Measurements from ENCODE around the gene ARID3A.

Gene ARID3A

GRCh38 chr19:926323-926588, 421 bp downstream of the ARID3A start:
- Histone ChIP-seq H3K36me3 (replicated peaks; ENCODE audit: insufficient read depth, low read length) (no peaks in the 10 kb centered on the region), H3K27ac (ENCODE audit: low read length) (peak overlapping the region; percentile 16; the same call in 1 of the 2 replicates), H3K79me2 (ENCODE audit: low read length) (peaks cover 29% of the 10 kb centered on the region), H3K4me1 (ENCODE audit: low read length) (peaks cover 5% of the 10 kb centered on the region), H3K9me3 (replicated peaks; ENCODE audit: insufficient read depth, low read length) (no peaks in the 10 kb centered on the region), H3K4me3 (ENCODE audit: low read length) (peak overlapping the region; percentile 85), H3K27me3 (replicated peaks; ENCODE audit: insufficient read depth, low read length) (peaks cover 1% of the 10 kb centered on the region), H2AFZ (ENCODE audit: low read length) (peak overlapping the region; percentile 57), H3K9me2 (replicated peaks; ENCODE audit: insufficient read depth, low read length) (no peaks in the 10 kb centered on the region), H4K20me1 (ENCODE audit: insufficient read depth, low read length) (no peaks in the 10 kb centered on the region), H3K9ac (ENCODE audit: low read length) (peak overlapping the region; percentile 84), H3F3A (ENCODE audit: insufficient read depth, low read length) (peaks cover 18% of the 10 kb centered on the region; the same call in 1 of the 2 replicates), H3K4me2 (ENCODE audit: low read depth, low read length) (peak overlapping the region; percentile 84)
- no peak for TF ChIP-seq EZH2 (optimal IDR thresholded peaks at IDR 0.05; ENCODE audit: low read depth, low read length)
- no peak for TF ChIP-seq EZH2phosphoT487 (IDR thresholded peaks at IDR 0.05; ENCODE audit: low read length)
- TF ChIP-seq CTCF (IDR thresholded peaks at IDR 0.05; ENCODE audit: low read length): no peak
- no peak for DNase-seq

- H3K9me2 ChIP-seq (replicated peaks; ENCODE audit: insufficient read depth, low read length): no peaks in the 10 kb centered on the region
- peak overlapping the region; percentile 85 for H3K4me3 ChIP-seq (ENCODE audit: low read length)
- H3K79me2 ChIP-seq (ENCODE audit: low read length): peaks cover 29% of the 10 kb centered on the region
- H3K27ac ChIP-seq (ENCODE audit: low read length): peak overlapping the region; percentile 16; the same call in 1 of the 2 replicates
- peaks cover 18% of the 10 kb centered on the region; the same call in 1 of the 2 replicates for H3F3A ChIP-seq (ENCODE audit: insufficient read depth, low read length)
- peaks cover 5% of the 10 kb centered on the region for H3K4me1 ChIP-seq (ENCODE audit: low read length)
- peak overlapping the region; percentile 84 for H3K4me2 ChIP-seq (ENCODE audit: low read depth, low read length)
- H3K9ac ChIP-seq (ENCODE audit: low read length): peak overlapping the region; percentile 84
- no peaks in the 10 kb centered on the region for H3K27me3 ChIP-seq (replicated peaks; ENCODE audit: insufficient read depth, low read length)
- H3K36me3 ChIP-seq (replicated peaks; ENCODE audit: insufficient read depth, low read length): no peaks in the 10 kb centered on the region
- TF ChIP-seq EZH2 (optimal IDR thresholded peaks at IDR 0.05; ENCODE audit: low read depth, low read length): no peak
- H4K20me1 ChIP-seq (ENCODE audit: insufficient read depth, low read length): no peaks in the 10 kb centered on the region
- no peaks in the 10 kb centered on the region for H3K9me3 ChIP-seq (replicated peaks; ENCODE audit: insufficient read depth, low read length)
- peak overlapping the region; percentile 57 for H2AFZ ChIP-seq (ENCODE audit: low read length)
- peak; percentile 70 for DNase-seq
Observed at GRCh38 chr19:926589-927350, 935 bp downstream of the ARID3A start.

DNA sequence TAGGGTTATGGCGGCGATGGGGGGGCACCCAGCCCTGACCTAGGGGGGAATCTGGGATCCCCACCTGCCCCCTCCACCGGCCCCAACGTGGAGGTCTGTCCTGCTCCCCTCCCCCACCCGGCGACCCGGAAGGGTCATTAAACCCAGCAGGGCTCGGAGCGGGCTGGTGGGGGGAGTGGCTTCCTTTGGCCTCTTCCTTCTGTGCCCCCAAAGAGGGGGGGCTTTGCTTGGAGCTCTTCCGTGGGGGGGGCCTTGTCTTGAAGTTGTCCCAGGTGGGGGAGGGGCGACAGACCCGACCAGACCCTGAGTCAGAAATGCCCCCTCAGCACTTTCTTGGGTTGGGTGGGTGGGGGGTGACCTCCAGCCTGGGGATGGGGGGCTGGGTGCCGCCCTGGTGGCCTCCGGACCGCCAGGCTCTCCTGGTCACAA, 1.5 kb downstream of the ARID3A start:
- no peak for TF ChIP-seq EZH2phosphoT487 (IDR thresholded peaks at IDR 0.05; ENCODE audit: low read length)
- no peak for TF ChIP-seq CTCF (IDR thresholded peaks at IDR 0.05; ENCODE audit: low read length)
- TF ChIP-seq EZH2 (optimal IDR thresholded peaks at IDR 0.05; ENCODE audit: low read depth, low read length): no peak
- Histone ChIP-seq H3K79me2 (ENCODE audit: low read length) (peaks cover 33% of the 10 kb centered on the region), H2AFZ (ENCODE audit: low read length) (peak overlapping the region; percentile 57; the same call in 1 of the 2 replicates), H3K4me2 (ENCODE audit: low read depth, low read length) (no peak overlapping the region; the same call in 1 of the 2 replicates), H3K9ac (ENCODE audit: low read length) (no peak overlapping the region; the same call in 1 of the 2 replicates), H3K9me2 (replicated peaks; ENCODE audit: insufficient read depth, low read length) (no peaks in the 10 kb centered on the region), H3K27ac (ENCODE audit: low read length) (no peak overlapping the region), H3K4me3 (ENCODE audit: low read length) (peak overlapping the region; percentile 85), H3F3A (ENCODE audit: insufficient read depth, low read length) (peaks cover 18% of the 10 kb centered on the region; the same call in 1 of the 2 replicates), H3K36me3 (replicated peaks; ENCODE audit: insufficient read depth, low read length) (no peaks in the 10 kb centered on the region), H3K4me1 (ENCODE audit: low read length) (peaks cover 5% of the 10 kb centered on the region), H4K20me1 (ENCODE audit: insufficient read depth, low read length) (no peaks in the 10 kb centered on the region), H3K9me3 (replicated peaks; ENCODE audit: insufficient read depth, low read length) (no peaks in the 10 kb centered on the region), H3K27me3 (replicated peaks; ENCODE audit: insufficient read depth, low read length) (no peaks in the 10 kb centered on the region)
- DNase-seq: no peak

Measured in MM.1S (cell line).